ENCODE results near the gene PTMS.

- no peak for TF ChIP-seq CTCF (conservative IDR thresholded peaks at IDR 0.05)
- TF ChIP-seq EZH2 (IDR thresholded peaks at IDR 0.05; ENCODE audit: low read depth) = no peak
These were observed 4.4 kb downstream of the PTMS start for GRCh38 chr12:6770600-6770999.

Measured in PC-9 (cell line).